Measurements from ENCODE around the gene CELF5. TPM values are rescaled to one million over a fixed set of nuclear protein-coding genes. Genes with fewer than 3 reads are reported as not detected.

CELF5 gene
- total and polyA plus RNA-seq, 9 of the 15 experiments (the other 6 are each of a cell fraction or from before 2014, with no cell fraction given), result 0.01 to 0.56 (median 0.22) TPM

DNA sequence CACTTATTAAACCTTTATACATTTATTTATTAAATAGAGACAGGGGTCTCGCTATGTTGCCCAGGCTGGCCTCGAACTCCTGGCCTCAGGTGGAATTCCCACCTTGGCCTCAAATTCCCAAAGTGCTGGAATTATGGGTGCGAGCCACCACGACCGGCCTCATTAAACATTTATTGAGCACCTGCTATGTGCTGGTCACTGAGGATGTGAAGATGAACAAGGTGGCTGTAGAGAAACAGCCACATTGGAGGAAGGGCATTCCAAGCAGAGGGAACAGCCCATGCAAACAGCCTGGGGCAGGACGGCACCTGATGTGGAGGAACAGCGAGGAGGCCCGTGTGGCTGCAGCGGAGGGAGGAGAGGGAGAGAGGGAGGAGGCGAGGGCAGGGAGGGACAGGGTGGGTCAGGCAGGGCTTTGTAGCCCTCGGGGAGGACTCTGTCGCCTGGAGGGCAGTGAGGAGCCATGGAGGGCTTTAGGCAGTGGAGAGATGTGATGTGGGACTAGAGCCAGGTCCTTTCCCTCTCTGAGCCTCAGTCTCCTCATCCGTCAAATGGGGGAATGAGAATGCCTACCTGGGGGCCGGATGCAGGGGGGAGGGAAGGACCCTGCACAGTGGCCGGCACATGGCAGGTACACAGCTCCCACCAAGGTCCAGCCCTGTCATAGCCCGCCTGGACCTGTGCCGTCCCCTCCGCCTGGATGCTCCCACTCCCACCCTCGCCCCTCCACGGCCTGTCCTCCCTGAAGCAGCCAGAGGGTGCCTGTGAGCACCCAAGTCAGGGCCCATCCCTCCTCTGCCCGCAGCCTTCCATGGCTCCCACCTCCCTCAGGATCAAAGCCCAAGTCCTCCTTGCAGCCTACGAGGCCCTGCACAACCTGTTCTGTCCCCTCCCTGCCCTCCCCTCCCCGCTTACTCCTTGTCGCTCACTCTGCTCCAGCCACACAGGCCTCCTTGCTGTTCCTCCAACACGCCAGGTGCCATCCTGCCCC, 120.4 kb downstream of the CELF5 start:
- no peak overlapping the region for H3K9ac ChIP-seq (ENCODE audit: insufficient read depth in 1 of 2, low read depth in 2 of 2, low read length in 2 of 2)
- H4K20me1 ChIP-seq (replicated peaks; ENCODE audit: control insufficient read depth, insufficient read depth, low read length), result no peaks in the 10 kb centered on the region
- no peak overlapping the region for H2AFZ ChIP-seq (ENCODE audit: low read depth, low read length)
- no peak overlapping the region for H3K4me2 ChIP-seq (ENCODE audit: insufficient read depth, low read length)
- H3K9me1 ChIP-seq (ENCODE audit: control insufficient read depth, insufficient read depth, low read length), result no peaks in the 10 kb centered on the region
- no peaks in the 10 kb centered on the region for H3K79me2 ChIP-seq (ENCODE audit: control insufficient read depth, insufficient read depth, low read length)
- no peaks in the 10 kb centered on the region for H3K27me3 ChIP-seq (ENCODE audit: control insufficient read depth in 2 of 2, insufficient read depth in 2 of 2, low read length in 2 of 2)
- no peak overlapping the region for H3K27ac ChIP-seq (ENCODE audit: extremely low read depth, low read depth, low read length)
- no peak for FAIRE-seq
- no peak overlapping the region for H3K4me3 ChIP-seq
- H3K9me3 ChIP-seq (replicated peaks; ENCODE audit: control insufficient read depth, insufficient read depth, low read depth, low read length), result no peaks in the 10 kb centered on the region
- ChIA-PET POLR2A (interaction anchor here (0.6 kb wide), 1 partner anchor 92 kb away, joined by 3 read pairs; no protein-coding TSS in a partner anchor), CTCF (ENCODE audit: low intra/inter-chr PET ratio) (no interaction called here)
- H3K36me3 ChIP-seq (ENCODE audit: control insufficient read depth, insufficient read depth, low read length), result no peaks in the 10 kb centered on the region
- intact Hi-C loops (cut with micrococcal nuclease) (loop anchor here (5.0 kb wide), 1 partner anchor 82 kb away; no protein-coding TSS in a partner anchor), in situ Hi-C loops (cut with MboI) (loop anchor here (5.0 kb wide), 1 partner anchor 87 kb away; no protein-coding TSS in a partner anchor)
- WGBS (ENCODE audit: insufficient coverage, low coverage, missing lambda C conversion rate), result 71% methylated on average over 15 of the region's 25 CpGs
- H3K4me1 ChIP-seq (replicated peaks in 1 of 2; ENCODE audit: control insufficient read depth in 2 of 2, insufficient read depth in 2 of 2, low read length in 2 of 2), result peaks cover 0 to 32% of the 10 kb centered on the region in 2 experiments; a peak in 3 of 5 replicates
- BruUV-seq (replicated peaks), result no TSS peak
- no peak for ATAC-seq
- DNase-seq (ENCODE audit: extremely low read depth in 1 of 4, low spot score in 3 of 4), result peak in 2 of 4 experiments; percentile 11
- TF ChIP-seq, protein P1, sequence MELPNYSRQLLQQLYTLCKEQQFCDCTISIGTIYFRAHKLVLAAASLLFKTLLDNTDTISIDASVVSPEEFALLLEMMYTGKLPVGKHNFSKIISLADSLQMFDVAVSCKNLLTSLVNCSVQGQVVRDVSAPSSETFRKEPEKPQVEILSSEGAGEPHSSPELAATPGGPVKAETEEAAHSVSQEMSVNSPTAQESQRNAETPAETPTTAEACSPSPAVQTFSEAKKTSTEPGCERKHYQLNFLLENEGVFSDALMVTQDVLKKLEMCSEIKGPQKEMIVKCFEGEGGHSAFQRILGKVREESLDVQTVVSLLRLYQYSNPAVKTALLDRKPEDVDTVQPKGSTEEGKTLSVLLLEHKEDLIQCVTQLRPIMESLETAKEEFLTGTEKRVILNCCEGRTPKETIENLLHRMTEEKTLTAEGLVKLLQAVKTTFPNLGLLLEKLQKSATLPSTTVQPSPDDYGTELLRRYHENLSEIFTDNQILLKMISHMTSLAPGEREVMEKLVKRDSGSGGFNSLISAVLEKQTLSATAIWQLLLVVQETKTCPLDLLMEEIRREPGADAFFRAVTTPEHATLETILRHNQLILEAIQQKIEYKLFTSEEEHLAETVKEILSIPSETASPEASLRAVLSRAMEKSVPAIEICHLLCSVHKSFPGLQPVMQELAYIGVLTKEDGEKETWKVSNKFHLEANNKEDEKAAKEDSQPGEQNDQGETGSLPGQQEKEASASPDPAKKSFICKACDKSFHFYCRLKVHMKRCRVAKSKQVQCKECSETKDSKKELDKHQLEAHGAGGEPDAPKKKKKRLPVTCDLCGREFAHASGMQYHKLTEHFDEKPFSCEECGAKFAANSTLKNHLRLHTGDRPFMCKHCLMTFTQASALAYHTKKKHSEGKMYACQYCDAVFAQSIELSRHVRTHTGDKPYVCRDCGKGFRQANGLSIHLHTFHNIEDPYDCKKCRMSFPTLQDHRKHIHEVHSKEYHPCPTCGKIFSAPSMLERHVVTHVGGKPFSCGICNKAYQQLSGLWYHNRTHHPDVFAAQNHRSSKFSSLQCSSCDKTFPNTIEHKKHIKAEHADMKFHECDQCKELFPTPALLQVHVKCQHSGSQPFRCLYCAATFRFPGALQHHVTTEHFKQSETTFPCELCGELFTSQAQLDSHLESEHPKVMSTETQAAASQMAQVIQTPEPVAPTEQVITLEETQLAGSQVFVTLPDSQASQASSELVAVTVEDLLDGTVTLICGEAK (IDR thresholded peaks at IDR 0.05), result no peak
- TF ChIP-seq, protein P1 (CRISPR knock-in tag; IDR thresholded peaks at IDR 0.05), result no peak
- TF ChIP-seq POLR2AphosphoS2 (IDR thresholded peaks at IDR 0.05; ENCODE audit: low read length) (no peak), CAMTA2 (CRISPR knock-in tag; conservative IDR thresholded peaks at IDR 0.05) (no peak), CBX1 (IDR thresholded peaks at IDR 0.05; ENCODE audit: low read depth) (0 out of 2 replicates have a peak, but pooled peaks have one; percentile 11), ZNF77 (CRISPR knock-in tag; IDR thresholded peaks at IDR 0.05) (no peak)
- TF ChIP-seq, protein P2, sequence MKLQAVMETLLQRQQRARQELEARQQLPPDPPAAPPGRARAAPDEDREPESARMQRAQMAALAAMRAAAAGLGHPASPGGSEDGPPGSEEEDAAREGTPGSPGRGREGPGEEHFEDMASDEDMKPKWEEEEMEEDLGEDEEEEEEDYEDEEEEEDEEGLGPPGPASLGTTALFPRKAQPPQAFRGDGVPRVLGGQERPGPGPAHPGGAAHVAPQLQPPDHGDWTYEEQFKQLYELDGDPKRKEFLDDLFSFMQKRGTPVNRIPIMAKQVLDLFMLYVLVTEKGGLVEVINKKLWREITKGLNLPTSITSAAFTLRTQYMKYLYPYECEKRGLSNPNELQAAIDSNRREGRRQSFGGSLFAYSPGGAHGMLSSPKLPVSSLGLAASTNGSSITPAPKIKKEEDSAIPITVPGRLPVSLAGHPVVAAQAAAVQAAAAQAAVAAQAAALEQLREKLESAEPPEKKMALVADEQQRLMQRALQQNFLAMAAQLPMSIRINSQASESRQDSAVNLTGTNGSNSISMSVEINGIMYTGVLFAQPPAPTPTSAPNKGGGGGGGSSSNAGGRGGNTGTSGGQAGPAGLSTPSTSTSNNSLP (IDR thresholded peaks at IDR 0.05; ENCODE audit: borderline replicate concordance, low read depth, low read length), result no peak
- TF ChIP-seq, protein P3, sequence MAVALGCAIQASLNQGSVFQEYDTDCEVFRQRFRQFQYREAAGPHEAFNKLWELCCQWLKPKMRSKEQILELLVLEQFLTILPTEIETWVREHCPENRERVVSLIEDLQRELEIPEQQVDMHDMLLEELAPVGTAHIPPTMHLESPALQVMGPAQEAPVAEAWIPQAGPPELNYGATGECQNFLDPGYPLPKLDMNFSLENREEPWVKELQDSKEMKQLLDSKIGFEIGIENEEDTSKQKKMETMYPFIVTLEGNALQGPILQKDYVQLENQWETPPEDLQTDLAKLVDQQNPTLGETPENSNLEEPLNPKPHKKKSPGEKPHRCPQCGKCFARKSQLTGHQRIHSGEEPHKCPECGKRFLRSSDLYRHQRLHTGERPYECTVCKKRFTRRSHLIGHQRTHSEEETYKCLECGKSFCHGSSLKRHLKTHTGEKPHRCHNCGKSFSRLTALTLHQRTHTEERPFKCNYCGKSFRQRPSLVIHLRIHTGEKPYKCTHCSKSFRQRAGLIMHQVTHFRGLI (CRISPR knock-in tag; IDR thresholded peaks at IDR 0.05), result no peak

Measured in K562 (cell line).